Bone marrow (tissue), 2 donors: Measurements from ENCODE around the gene RFTN1.

Source experiments
- DNase-seq, 2 donors: peaks; one replicate each; lab custom pipeline; 2025; lab: John Stamatoyannopoulos, UW

RFTN1 gene

DNA sequence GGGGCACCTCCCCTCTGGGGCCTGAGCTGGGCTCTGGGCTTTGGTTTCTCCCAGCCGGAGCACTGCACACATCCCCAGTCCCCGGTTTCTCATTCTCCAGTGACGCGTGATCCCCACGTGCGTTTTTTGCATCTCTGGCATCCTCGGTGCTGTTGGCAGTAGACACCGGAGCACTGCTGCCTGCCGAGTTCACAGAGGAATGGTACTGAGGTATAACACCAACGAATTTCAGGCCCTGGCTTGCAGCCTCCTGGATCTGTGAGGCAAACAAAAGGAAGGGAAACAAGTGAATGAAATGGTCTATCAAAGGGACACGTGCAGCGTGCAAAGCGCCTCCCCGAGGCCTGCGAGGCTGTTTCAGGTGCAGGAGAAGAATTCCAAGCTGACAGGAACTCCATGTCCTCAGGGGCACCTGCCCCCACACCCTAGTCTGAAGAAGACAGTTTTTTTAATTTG lies 135.6 kb downstream of the RFTN1 start:
- no peak for DNase-seq

- no peak for DNase-seq
Measured at GRCh38 chr3:16377196-16377595, 136.3 kb downstream of the RFTN1 start.

- no peak for DNase-seq
Measured at GRCh38 chr3:16375891-16376290, 137.6 kb downstream of the RFTN1 start.

DNA sequence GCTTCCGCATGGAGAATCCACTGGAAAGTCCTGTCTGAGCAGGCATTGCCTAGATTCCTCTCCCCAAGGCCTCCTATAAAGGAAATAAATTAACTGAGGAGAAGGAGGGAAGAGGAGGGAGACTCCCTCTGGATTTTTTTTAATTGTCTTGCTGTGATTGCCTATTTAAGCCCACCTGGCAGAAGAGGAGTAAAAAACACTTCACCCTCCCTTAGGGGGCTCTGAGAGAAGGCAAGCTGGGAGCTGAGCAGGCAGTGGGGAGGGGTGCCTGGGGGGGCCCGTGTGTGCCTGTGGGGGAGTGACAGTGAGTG lies 138.6 kb downstream of the RFTN1 start:
- DNase-seq: no peak

DNA sequence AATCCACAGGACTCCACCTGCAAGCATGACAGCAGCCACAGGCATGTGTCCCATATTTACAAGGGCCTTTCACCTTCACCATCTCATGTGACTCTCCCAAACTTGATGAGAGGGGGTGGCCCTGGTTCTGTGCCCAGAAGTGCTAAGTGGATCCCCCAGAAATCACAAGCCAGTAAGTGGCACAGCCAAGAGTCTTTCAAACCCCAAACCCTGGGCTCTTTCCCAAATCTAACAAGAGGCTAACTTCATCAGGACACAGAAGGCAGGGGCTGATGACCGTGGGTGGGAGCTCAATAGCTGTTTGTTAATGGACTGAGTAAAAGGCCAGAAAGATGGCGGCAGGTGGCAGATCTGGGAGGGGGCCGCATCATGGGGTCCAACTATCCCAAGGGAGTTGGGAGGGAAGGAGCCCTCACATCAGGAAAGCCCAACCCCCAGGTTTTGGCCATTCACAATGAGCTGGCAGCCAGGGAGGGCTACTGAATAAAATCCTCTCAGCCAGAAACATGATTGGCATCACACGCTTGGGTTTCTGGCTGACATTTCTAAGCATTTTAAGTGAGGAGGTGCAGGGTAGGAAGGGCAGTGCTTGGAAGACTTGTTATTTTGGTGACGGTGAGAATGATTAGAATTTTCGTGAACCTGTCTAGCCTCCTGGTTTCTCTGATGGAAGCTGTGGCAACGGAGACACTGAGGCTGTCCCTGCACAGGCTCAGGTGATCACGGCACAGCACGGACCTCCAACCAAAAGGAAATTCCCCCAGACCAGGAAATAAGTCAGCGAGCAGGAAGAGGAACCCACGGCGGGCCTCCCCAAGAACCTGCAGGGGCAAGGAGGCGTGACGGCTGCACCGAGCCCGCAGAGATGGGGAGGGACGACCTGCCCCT lies 139.2 kb downstream of the RFTN1 start:
- DNase-seq: no peak

- DNase-seq: no peak
Measured at GRCh38 chr3:16373341-16373946, 140.1 kb downstream of the RFTN1 start.

DNA sequence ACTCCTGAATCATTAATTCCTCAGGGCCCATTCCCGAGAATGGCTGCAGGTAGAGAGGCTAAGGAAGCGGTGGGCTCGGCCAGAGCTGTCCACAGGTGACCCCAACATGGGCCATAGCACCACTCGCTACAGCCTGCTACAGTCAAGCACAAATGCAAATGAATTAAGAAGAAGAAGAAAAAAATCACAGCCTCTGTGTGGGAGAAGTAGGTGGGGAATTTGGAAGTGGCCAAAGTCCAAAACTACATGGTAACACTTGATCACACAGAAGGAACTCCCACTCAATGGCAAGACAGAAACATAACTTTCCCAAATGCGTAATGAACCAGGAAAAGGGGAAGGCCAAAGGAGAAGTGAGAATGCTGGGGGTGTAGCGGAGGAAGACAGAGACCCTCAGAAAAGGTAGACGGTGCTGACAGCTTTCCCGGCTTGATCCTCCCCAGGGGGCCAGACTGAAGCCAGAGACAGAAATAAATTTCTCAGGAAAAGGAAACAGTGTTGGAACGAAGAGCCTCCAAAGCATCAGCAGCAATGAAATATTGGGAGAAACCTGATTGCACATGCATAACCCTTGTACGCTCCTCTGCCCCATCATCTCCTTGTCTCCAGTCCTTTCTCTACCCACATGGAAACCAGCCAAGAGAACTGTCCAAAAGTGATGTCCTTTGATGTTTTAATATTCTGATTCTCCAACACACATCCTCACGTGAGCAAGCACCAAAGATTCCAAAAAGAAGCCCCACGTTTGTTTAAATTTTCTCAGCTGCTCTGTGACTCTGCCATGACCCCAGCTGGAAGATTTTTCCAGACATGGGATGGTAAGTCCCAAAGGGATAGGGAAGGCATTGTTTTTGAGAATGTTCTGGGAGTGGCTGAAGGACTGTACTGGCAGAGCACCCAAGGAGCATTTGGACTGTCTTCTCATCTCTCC lies 140.9 kb downstream of the RFTN1 start:
- no peak for DNase-seq

- DNase-seq: no peak
Measured at GRCh38 chr3:16370872-16371740, 142.4 kb downstream of the RFTN1 start.

GRCh38 chr3:16370503-16370871 lies 143.0 kb downstream of the RFTN1 start:
- DNase-seq: no peak

GRCh38 chr3:16369885-16370284 lies 143.6 kb downstream of the RFTN1 start:
- DNase-seq: no peak

GRCh38 chr3:16369276-16369675 lies 144.2 kb downstream of the RFTN1 start:
- DNase-seq: no peak

DNA sequence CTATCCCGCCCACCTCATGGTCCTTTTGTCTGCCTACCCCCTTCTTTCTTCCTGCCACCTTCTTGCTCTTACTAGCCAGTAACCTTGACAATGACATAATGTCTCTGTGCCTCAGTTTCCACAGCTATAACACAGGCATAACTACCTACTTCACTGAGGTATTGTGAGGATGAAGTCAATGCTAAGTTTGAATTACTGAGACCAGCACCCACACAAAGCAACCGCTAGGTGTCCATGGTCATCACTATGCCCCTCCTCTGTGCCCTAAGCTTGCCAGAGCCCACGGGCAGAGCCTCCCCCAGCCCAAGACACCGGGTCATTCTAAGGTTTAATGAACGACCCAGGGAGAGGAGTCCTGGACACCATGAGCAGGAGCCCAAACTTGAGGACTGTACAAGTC lies 146.9 kb downstream of the RFTN1 start:
- no peak for DNase-seq

DNA sequence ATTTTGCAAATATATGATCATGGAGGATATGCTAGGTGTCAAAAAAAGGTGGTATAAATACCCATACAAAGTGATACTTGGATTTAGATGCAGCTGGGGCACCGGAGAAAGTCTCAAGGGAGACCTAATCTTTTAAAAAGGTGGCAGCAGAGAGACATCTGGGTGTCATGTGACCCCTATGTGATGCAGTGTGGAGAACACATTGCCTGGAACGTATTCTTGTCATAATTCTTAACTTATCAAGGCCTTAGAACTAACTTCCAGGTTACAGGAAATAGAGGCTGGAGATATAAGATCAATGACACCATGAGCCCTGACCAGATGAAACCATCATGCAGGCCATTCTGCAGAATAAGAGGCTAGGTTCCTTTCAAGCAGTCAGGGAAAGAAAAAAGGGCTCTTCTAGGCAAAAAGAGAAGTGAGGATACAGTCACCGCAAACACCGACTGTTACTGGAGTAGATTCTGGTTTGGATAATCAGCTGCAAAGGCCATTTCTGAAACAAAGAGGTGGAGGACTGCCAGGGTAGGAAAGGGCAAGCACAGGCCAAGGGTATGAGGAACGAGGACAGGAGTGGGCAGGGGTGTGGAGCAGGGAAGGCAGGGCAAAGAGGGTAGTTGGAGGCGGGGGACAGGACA lies 147.9 kb downstream of the RFTN1 start:
- no peak for DNase-seq

DNA sequence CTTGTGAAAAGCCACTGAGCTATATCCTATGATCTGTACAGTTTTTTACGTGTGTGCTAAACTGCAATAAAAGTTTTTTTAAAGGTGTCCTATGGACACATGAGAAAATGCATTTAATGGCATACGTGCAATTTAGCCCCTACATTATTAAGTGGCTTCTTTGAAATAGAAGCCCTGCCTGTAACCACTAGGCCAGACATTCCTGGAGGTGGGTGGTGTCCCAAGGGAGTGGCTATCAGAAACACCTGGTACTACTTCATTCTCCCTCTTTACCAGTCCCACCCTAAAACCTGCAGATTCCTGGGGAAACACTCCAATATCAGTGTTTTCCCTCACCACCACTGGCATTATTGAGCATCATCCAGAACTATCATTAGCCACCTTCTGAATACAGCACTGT lies 148.5 kb downstream of the RFTN1 start:
- no peak for DNase-seq

GRCh38 chr3:16364323-16364722 lies 149.2 kb downstream of the RFTN1 start:
- DNase-seq: no peak

- no peak for DNase-seq
Measured at GRCh38 chr3:16363636-16364035, 149.9 kb downstream of the RFTN1 start.

- no peak for DNase-seq
Measured at GRCh38 chr3:16362770-16363169, 150.7 kb downstream of the RFTN1 start.

DNA sequence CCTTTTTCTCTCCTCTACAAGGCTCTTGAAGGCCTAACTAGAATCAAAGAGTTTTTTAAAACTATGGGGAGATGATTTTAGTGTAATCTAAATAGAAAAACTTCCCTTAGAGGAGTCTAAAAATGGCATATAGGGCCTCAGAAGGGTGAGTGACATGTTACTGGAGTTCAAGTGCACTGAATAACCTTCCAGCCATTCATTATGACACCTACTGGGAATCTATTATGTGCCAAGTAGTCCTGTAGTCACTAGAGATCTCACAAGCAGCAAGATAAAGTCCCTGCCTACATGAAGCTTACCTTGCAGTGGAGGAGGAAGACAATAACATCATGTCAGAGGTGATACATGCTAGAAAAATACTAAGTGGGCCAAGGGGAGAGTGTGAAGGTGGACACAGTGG lies 152.4 kb downstream of the RFTN1 start:
- no peak for DNase-seq

GRCh38 chr3:16359331-16359730 lies 154.2 kb downstream of the RFTN1 start:
- DNase-seq: no peak

- DNase-seq: no peak
Measured at GRCh38 chr3:16358336-16358735, 155.2 kb downstream of the RFTN1 start.
